GM12875 (cell line): Measurements from ENCODE around the gene CLK1.

Experiments used
- H3K4me3 ChIP-seq: one replicate; pipeline ENCODE4 v1.5.1; 2011; ENCODE audit warnings: low read depth, low read length, control low read depth
- TF ChIP-seq, protein P1 (sequence below): IDR thresholded peaks from 2 replicates; pipeline ENCODE4 v1.5.1; 2011; ENCODE audit warnings: low read depth, mild to moderate bottlenecking, control low read depth, inconsistent platforms, low read length, moderate library complexity, borderline replicate concordance; ENCODE audit not compliant: insufficient read depth

Gene CLK1

DNA sequence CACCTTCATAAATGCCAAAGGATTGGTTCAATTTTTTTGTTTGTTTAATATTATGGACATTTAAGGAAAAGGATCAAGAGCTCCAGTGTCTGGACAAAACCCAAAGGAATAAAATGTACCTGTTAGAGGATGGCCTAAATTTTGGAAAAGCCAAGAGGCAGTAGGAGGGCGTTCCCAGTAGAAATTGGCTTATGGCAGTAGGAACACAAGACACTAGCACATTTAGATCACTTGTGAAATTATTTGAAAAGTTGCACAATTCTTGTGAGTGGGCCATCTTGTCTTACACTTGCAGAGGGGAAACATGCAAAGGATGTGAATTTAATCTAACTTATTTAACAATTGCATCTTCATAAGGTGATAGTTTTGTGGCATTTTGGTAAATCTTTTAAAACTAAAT, 49.5 kb downstream of the CLK1 start:
- TF ChIP-seq, protein P1, sequence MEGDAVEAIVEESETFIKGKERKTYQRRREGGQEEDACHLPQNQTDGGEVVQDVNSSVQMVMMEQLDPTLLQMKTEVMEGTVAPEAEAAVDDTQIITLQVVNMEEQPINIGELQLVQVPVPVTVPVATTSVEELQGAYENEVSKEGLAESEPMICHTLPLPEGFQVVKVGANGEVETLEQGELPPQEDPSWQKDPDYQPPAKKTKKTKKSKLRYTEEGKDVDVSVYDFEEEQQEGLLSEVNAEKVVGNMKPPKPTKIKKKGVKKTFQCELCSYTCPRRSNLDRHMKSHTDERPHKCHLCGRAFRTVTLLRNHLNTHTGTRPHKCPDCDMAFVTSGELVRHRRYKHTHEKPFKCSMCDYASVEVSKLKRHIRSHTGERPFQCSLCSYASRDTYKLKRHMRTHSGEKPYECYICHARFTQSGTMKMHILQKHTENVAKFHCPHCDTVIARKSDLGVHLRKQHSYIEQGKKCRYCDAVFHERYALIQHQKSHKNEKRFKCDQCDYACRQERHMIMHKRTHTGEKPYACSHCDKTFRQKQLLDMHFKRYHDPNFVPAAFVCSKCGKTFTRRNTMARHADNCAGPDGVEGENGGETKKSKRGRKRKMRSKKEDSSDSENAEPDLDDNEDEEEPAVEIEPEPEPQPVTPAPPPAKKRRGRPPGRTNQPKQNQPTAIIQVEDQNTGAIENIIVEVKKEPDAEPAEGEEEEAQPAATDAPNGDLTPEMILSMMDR, result no peak
- no peak overlapping the region for H3K4me3 ChIP-seq

DNA sequence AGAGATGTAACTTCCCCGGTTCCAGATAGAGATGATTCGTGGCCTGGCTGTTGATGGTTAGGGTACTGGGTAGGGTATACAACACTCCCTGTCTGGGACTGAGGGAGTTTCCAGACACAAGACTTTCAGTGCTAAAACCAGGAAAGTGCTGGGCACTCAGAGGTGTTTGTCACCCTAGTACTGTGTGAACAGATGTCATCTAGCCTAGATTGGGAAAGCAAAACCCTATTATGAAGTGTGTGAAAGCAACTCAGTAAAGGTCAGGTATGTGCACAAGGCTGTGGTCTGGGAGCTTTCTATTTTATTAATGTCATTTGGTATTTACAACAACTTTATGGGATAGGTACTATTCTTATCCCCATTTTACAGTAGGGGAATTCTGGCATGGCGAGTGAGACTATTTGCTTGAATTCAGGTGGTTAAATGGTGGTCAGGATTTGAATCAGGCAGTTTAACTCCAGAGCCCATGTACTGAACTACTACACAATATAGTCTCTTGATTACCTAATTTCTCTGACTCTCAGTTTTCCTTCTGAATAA, 50.1 kb downstream of the CLK1 start:
- H3K4me3 ChIP-seq, result no peak overlapping the region
- TF ChIP-seq, protein P1, result no peak

DNA sequence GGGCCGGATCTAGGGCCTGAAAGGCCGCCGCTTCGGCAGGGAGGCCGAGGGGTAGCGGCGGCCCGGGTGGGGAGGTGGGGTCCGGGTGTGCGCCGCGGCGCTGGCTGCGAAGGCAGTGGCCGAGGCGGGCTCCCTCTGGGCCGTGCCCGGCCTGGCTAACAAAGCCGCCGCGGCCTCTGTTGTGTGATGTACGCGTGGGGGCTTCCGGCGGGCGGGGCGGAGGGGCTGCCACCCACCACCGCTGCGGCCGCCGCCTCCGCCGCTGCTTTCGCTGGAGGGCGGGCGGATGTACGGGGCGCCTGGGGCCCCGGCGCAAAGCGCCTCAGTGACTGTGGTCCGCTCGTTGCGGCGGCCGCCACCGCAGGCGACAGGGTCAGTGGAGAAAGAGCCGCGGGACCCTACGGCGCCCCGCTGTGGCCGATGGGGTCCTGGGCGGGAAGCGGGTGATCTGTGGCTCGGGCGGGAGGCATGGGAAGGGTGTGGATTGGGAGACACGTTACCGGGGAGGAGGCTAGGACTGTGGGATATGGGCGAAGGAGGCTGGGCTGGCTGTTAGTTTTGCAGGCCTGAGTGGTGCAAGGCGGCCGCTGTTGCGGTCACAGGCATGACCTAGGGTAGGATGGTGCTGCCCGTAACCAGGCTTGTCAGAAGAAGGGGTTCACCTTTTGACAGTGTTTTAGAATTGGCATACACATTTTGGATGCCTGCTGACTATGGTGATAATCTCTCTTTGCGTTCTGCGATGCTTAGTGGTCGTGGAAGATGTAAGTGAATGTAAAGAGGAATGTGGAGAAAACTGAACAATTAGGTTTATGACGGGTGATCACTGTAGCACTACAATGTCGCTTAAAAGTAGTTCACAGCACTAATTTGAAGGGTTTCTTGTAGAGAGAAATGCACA, 52.1 kb downstream of the CLK1 start:
- H3K4me3 ChIP-seq, result peak overlapping the region; percentile 90
- TF ChIP-seq, protein P1, result peak; percentile 71

DNA sequence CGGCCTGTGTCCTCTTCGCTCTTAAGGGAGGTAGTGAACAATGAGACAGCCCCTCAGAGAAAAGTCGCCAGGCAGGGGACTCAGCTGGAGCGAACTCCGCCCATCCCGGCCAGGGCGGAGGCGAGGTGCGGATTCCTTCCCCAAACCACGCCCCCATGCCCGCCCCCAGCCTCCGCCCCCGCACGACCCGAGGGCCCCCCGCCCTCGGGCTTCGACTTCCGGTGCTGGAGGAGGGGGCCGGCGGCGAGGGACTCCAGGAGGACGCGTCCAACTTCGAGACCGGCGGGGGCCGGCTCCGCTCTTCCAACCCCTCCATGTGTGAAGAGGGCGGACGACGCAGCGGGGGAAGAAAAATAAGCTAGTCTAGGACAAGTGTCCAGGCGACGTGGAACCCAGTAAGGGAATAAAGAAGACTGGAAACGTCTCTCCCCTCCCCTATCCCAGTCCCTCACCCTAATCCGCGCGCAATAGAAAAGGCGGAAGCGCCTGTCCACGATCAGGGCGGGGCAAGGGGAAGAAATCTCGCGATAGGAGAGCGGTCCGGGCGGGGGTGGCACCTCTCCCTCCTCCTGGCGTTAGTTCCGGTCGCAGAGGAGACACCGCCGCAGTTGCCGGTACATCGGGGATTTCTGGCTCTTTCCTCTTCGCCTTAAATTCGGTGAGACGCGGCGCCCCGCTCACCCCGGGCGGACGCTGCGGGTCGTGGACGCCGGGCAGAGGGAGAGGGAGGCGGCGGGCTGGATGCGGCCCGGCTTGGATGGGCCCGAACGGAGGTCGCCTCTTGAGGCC, 52.9 kb downstream of the CLK1 start, which contains the start of gene BZW1:
Gene BZW1 (plus strand): TSS at position 578 of the 789 bp plus-strand sequence. CDS start 1,308 bp downstream, outside the sequence.
- TF ChIP-seq, protein P1, result no peak
- H3K4me3 ChIP-seq, result peak within 1 kb of the TSS; percentile 90

DNA sequence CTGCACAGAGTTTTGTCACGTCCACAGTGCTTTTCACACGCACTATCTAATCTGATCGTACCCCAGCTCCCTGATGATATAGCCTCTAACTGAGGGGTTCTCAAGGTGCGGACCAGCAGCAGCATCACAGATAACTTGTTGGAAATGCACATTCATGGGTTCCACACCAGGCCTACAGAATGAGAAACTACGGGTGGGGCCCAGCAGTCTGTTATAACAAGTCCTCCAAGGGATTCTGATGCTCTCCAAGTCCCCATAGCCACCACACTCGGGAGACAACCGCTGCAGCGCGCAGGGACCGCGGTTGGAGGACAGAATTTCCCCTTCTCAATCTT, 53.5 kb downstream of the CLK1 start:
- TF ChIP-seq, protein P1, result no peak
- H3K4me3 ChIP-seq, result peak overlapping the region; percentile 41

DNA sequence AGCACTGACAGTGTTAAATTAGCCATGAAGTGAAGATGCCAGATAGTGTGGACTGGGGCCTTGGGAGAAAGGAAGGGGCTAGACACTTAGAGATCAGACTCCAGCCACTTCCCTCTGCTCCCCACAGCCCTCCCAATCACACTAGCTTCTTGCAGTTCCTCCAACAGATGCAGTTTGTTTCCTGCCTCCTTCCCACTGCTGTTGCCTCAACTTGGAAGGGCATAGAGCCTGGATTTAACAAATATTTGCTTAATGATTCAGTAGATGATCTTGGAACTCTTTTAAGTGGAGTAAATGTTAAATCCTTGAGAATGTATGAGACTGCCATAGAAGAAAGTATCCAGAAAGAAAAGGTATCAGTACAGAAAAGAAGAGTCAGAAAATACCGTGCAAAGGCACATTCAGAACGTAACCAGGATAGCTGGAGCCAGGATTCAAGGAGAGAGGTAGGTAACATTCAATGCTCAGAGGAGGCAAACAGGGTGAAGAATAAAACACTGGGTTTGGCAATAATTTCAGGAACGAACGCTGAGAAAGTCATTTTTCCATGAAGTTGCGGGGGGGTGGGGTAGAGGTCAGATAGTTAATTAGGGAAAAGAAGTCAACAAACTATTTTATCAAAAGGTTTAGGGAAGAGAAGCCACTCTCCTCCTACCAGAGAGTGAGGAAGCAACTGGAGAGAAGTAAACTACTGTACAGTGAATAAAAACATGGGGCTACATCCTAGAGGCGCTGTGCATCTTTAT, 54.0 kb downstream of the CLK1 start:
- H3K4me3 ChIP-seq, result no peak overlapping the region
- TF ChIP-seq, protein P1, result no peak
